ENCODE measurements around the gene ARL8B. TPM values are rescaled to one million over a fixed set of nuclear protein-coding genes. Genes with fewer than 3 reads are reported as not detected.

ARL8B gene
- total RNA-seq, 3 donors from 2014 or later = 49.3 to 68.5 (median 57.6) TPM

DNA sequence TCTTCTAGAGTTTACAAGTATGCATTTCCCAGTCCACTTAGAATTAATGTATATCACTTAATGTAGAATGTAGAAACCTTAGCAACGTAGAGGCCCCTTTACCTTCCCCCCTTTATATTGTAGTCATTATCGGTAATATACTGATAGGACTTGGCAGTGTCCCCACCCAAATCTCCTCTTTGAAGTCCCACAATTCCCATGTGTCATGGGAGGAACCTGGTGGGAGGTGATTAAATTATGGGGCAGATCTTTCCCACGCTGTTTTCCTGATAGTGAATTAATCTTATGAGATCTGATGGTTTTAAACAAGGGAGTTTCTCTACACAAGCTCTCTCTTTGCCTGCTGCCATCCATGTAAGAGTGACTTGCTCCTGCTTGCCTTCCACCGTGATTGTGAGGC lies 31.0 kb downstream of the ARL8B start:
- ATAC-seq (no peak), DNase-seq (no peak)
- intact Hi-C loops (cut with DNase I, micrococcal nuclease) = no loop called here
- TF ChIP-seq, protein P1, sequence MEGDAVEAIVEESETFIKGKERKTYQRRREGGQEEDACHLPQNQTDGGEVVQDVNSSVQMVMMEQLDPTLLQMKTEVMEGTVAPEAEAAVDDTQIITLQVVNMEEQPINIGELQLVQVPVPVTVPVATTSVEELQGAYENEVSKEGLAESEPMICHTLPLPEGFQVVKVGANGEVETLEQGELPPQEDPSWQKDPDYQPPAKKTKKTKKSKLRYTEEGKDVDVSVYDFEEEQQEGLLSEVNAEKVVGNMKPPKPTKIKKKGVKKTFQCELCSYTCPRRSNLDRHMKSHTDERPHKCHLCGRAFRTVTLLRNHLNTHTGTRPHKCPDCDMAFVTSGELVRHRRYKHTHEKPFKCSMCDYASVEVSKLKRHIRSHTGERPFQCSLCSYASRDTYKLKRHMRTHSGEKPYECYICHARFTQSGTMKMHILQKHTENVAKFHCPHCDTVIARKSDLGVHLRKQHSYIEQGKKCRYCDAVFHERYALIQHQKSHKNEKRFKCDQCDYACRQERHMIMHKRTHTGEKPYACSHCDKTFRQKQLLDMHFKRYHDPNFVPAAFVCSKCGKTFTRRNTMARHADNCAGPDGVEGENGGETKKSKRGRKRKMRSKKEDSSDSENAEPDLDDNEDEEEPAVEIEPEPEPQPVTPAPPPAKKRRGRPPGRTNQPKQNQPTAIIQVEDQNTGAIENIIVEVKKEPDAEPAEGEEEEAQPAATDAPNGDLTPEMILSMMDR (IDR thresholded peaks at IDR 0.05) = no peak
- Histone ChIP-seq H3K9me3 (no peaks in the 10 kb centered on the region), H3K36me3 (ENCODE audit: low read depth) (no peaks in the 10 kb centered on the region), H3K4me1 (ENCODE audit: low read depth) (no peaks in the 10 kb centered on the region), H3K4me3 (no peak overlapping the region)

DNA sequence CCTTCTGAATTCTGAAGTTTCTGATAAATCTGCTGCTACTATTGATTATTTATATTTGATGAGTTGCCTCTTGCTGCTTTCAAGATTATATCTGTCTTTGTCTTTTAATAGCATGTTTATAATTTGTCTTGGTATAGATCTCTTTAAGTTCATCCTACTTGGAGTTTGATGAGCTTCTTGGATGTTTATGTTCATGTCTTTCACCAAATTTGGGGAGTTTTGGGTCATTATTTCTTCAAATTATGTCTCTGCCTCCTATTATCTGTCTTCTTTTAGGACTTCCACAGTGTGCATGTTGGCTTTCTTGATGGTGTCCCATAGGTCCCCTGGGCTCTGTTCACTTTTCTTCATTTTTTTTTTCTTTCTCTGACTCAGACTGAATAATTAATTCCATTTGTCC lies 33.1 kb downstream of the ARL8B start:
- no peak for DNase-seq
- ATAC-seq = no peak
- TF ChIP-seq, protein P1 (IDR thresholded peaks at IDR 0.05) = no peak

DNA sequence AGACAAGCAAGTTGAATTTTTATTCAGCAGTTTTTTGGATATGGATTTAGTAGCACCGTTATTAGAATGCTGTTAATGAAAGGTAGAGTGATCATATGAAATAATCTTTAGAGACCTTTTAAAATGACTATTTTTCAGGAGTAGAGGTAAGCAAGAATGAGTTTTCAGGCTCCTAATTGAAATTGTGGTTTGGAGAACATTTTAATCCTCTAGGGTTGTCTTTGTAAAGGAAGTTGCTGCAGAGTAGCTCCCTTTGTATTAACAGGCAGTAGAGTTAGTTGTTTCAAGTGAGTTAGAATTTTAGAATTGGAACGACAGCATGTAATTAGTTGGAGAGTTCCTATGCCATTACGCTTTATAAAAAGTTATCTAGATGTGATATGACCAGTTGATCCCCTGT lies 38.2 kb downstream of the ARL8B start:
- no peak for ATAC-seq
- no peaks in the 10 kb centered on the region for H3K36me3 ChIP-seq (ENCODE audit: low read depth)
- no peaks in the 10 kb centered on the region for H3K9me3 ChIP-seq
- intact Hi-C loops (cut with DNase I, micrococcal nuclease) = no loop called here
- H3K4me3 ChIP-seq = no peak overlapping the region
- H3K4me1 ChIP-seq (ENCODE audit: low read depth) = peaks cover 18% of the 10 kb centered on the region
- DNase-seq = no peak
- TF ChIP-seq, protein P1 (IDR thresholded peaks at IDR 0.05) = no peak

More for the DNA sequence above, 33.1 kb downstream of the ARL8B start:
- peaks cover 7% of the 10 kb centered on the region for H3K4me1 ChIP-seq (ENCODE audit: low read depth)
- intact Hi-C loops (cut with DNase I, micrococcal nuclease) = no loop called here
- H3K4me3 ChIP-seq = no peak overlapping the region
- H3K36me3 ChIP-seq (ENCODE audit: low read depth) = no peaks in the 10 kb centered on the region
- H3K9me3 ChIP-seq = no peaks in the 10 kb centered on the region

DNA sequence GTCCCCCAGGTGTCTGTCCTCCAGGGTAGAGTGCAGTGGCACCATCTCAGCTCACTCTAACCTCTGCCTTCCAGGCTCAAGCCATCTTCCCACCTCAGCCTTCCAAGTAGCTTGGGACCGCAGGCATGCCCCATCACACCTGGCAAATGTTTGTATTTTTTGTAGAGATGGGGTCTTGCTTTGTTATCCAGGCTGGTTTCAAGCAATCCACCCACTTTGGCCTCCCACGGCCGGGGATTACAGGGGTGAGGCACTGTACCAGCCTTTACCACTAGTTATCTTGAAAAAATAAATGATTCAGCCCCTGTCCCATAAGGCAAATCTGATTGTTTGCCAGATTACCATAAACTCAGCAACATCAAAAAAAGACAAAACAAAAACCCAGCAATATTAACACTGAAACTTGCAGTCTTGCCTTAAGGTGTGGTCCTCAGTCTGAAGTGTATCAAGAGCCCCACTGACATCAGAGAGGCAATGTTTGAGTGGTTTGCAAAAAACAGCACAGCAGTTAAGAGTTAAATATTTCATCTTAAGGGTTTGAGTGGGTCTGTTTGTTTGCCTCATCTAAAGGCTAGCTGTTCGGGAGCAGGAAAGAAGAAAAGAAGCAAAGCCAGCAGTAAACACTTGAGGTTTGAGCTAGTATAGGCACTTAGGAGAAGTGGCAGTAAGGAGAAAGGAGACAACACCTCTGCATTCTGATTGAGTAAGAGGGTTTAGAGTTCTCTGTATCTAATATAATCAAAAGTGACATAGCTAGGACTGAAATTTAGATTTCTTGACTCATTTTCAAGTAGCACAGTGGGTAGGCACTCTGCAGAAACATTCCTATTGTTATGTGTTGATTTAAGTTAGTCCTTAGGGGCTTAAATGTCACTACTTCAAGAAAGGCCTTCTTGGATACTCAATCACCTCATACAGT lies 39.1 kb downstream of the ARL8B start:
- no peak for ATAC-seq
- intact Hi-C loops (cut with DNase I, micrococcal nuclease) = no loop called here
- TF ChIP-seq, protein P1 (IDR thresholded peaks at IDR 0.05) = no peak
- no peak overlapping the region for H3K4me3 ChIP-seq
- H3K4me1 ChIP-seq (ENCODE audit: low read depth) = peaks cover 18% of the 10 kb centered on the region
- H3K9me3 ChIP-seq = no peaks in the 10 kb centered on the region
- DNase-seq = no peak
- H3K36me3 ChIP-seq (ENCODE audit: low read depth) = no peaks in the 10 kb centered on the region

DNA sequence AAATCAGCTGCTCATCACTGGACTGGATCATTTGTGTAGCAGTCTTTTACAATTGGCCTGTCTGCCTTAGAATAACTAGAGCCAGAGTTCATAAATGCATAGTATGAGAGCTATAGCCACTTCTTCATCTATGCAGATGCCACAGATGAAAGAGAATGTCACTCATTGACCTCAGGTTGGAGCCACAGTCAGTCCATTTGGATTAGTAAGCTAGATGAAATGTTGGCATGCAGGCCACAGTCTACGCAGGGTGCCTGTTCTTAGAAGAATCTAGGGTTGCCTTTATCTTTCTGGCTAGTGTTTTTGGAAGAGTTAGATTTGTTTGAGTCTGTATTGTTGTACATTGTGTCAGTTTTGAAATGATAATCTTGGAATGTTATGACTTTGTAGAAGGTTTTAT lies 40.0 kb downstream of the ARL8B start:
- no peaks in the 10 kb centered on the region for H3K36me3 ChIP-seq (ENCODE audit: low read depth)
- H3K9me3 ChIP-seq = no peaks in the 10 kb centered on the region
- no peak for DNase-seq
- peaks cover 18% of the 10 kb centered on the region for H3K4me1 ChIP-seq (ENCODE audit: low read depth)
- TF ChIP-seq, protein P1 (IDR thresholded peaks at IDR 0.05) = no peak
- no peak overlapping the region for H3K4me3 ChIP-seq
- ATAC-seq = no peak
- intact Hi-C loops (cut with DNase I, micrococcal nuclease) = no loop called here

Measured in mucosa of descending colon (tissue), 3 donors.